ENCODE data around the gene RAB3A. TPM values are rescaled to one million over a fixed set of nuclear protein-coding genes. Genes with fewer than 3 reads are reported as not detected.
A peak's percentile ranks its signal among the peaks of the same experiment; 100 is the strongest.
"Not testable (repeated sequence)": the region's sequence is repeated elsewhere in the genome, so short reads cannot be mapped to it uniquely, and the experiment has no call there.

Gene RAB3A
- polyA plus RNA-seq, 10 donors = 2.4 to 4.3 (median 3.7) TPM

DNA sequence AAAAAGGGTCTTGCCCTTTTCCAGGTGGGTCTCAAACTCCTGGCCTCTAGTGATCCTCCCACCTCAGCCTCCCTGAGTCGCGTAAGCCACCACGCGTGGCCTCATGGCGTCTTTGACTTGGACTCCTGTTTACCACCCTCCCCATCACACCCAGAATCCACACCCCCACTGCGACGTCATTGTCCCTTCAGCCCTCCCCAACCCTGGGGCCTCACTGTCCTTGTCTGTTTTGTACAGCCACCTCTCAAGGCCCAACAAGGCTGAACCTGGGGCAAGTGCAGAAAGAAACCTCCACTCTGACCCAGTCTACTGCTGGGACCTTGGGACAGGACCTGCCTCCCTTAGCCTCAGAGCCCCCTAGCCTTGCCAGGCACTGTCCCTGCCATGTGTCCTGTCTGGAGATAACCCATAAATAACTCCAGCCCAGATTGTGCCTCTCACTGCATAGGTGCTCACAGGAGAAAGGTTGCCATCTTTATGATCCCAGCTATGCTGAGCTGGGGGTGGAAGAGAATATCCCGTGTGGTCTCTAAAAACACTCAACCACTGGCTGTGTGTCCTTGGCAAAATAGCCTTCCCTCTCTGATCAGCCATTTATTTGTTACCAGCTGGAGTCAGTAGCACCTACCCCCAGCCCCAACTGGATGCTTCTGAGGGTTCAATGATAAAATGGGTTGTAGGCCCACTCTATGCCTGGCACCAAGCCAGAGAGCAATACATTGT is 32.1 kb downstream of the RAB3A start:
- no peak for DNase-seq

- DNase-seq = peak in 1 of 3 donors; percentile 48
These were observed 33.1 kb downstream of the RAB3A start for GRCh38 chr19:18170714-18171255.

DNA sequence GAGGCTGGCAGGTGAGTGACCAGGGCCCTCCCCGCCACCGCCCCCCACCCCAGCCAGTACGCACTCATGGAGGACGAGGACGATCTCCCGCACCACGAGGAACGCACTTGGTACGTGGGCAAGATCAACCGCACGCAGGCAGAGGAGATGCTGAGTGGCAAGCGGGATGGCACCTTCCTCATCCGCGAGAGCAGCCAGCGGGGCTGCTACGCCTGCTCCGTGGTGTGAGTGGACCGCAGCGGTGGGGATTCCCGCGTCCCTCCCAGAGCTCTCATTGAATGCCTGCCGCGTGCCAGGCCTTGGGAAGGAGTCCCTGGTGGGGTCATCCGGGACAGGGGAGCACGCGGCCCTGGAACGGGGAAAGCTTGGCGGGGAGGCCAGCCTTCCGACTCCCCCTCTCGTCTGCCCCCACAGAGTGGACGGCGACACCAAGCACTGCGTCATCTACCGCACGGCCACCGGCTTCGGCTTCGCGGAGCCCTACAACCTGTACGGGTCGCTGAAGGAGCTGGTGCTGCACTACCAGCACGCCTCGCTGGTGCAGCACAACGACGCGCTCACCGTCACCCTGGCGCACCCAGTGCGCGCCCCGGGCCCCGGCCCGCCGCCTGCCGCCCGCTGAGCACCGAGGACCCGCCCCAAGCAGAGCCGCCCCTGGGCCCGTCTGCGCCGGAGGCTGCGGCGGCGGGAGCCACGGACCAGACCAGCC is 35.0 kb downstream of the RAB3A start:
- DNase-seq = no peak

DNA sequence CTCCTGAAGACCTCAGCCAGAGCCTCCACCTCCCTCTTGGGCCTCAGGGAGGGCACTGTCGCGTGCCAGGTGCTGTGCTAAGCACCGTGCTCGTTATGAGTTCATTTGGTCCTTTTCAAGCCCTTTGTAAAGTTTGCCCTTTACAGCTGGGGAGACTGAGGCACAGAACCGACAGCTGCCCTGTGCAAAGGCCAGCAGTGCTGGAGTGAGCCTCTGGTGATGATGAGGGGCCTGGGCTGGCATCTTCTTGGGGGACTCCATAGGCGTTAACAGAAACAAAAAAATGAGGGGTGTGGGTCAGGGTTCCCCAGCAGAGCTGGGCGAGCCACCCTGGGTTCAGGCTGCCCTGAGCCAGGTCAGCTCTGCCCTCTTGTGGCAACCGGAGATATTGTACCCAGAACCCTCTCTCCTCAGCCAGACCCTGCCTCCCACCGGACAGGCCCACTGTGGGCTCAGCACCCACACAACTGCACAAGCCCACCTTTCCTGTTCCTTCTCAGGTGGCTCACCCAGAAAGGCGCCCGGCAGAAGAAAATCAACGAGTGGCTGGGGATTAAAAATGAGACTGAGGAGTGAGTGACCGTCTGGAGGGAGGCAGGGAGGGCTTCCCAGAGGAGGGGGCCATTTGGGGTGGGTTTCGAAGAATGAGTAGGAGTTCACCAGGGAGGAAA is 35.7 kb downstream of the RAB3A start:
- DNase-seq = peak in 2 of 3 donors; percentile 43 to 51

- DNase-seq = no peak
These were observed 36.8 kb downstream of the RAB3A start for GRCh38 chr19:18167011-18167410.

DNA sequence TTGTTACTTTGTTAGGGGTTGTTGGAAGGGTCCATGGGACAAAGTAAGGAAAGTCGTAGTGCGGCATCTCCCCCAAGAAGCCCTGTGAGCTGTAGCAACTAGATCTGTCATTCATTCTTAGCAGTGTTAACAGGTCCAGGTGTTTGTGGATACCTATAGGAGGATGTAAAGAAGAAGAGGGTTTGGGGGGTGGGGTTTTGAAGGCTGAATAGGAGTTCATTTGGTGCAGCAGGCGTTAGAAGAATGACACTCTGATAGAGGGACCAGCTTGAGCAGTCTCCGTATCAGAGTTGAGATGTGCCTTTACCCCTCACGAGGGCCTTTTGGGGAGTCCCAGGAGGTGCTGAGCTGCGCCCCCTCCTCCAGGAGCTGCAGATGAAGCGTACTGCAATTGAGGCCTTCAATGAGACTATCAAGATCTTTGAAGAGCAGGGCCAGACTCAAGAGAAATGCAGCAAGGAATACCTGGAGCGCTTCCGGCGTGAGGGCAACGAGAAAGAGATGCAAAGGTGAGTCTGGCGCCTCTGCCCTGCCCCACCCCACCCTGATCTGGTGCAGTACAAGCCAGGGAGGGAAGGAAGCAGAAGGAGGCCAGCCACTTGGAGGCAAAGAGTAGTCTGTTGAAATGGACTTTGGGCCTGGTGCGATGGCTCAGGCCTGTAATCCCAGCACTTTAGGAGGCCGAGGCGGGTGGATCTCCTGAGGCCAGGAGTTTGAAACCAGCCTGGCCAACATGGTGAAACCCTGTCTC is 37.9 kb downstream of the RAB3A start:
- no peak for DNase-seq

GRCh38 chr19:18164072-18164471 is 39.8 kb downstream of the RAB3A start:
- DNase-seq = no peak

- DNase-seq = no peak
These were observed 42.2 kb downstream of the RAB3A start for GRCh38 chr19:18161636-18162002.

DNA sequence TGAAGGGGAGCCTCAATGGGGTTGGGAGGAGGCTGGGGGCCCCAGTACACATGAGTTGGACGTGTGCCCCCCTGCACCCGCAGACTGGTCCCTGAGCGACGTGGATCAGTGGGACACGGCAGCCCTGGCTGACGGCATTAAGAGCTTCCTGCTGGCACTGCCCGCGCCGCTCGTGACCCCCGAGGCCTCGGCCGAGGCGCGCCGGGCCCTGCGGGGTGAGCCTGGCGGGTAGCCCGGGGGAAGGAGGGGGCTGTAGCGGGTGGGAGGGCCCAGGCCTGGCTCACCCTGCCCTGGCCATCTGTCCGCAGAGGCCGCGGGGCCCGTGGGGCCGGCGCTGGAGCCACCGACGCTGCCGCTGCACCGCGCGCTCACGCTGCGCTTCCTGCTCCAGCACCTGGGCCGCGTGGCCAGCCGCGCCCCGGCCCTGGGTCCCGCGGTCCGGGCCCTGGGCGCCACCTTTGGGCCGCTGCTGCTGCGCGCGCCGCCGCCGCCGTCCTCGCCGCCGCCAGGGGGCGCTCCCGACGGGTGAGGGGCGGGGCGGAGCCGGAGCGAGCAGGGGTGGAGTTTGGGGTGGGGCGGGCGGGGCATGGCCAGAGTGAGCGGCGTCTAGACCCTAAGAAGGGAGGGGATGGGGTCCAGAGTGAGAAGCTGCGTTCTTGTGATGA is 42.7 kb downstream of the RAB3A start:
- DNase-seq = peak; percentile 54 to 78 (median 73)

GRCh38 chr19:18160493-18160970 is 43.3 kb downstream of the RAB3A start:
- DNase-seq = no peak

GRCh38 chr19:18159810-18160209 is 44.0 kb downstream of the RAB3A start:
- DNase-seq = no peak

- not testable (repeated sequence) for DNase-seq
These were observed 44.7 kb downstream of the RAB3A start for GRCh38 chr19:18159059-18159616.

GRCh38 chr19:18158467-18158866 is 45.4 kb downstream of the RAB3A start:
- DNase-seq = no peak

DNA sequence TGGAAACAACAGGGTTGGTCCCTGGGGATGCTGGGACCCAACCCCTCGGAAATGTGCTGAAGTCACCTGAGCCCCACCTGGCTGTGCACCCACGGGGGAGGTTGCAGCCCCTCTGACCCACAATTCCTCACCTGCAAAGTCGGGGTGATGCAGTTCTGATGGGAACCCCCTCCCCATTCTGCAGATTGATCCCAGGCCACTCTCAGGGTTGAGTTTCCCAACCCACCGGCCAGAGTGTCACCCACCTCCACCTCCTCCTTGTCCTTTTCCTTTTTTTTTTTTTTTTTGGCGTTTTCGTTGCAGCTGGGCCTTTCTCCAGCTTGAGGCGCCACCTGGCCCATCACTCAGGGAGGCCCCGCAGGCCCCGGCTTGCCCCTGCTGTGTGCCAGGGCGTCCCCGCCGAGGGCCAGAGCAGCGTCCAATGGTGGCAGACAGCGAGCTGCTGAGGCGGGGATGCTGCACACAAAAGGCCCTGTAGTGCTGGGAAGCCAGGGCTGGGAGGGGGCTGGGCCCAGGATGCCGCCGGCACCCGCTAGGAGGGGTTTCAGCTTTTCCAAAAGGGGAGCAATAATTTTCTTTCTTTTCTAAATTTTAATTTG is 46.3 kb downstream of the RAB3A start:
- peak; percentile 65 to 78 (median 68) for DNase-seq

DNA sequence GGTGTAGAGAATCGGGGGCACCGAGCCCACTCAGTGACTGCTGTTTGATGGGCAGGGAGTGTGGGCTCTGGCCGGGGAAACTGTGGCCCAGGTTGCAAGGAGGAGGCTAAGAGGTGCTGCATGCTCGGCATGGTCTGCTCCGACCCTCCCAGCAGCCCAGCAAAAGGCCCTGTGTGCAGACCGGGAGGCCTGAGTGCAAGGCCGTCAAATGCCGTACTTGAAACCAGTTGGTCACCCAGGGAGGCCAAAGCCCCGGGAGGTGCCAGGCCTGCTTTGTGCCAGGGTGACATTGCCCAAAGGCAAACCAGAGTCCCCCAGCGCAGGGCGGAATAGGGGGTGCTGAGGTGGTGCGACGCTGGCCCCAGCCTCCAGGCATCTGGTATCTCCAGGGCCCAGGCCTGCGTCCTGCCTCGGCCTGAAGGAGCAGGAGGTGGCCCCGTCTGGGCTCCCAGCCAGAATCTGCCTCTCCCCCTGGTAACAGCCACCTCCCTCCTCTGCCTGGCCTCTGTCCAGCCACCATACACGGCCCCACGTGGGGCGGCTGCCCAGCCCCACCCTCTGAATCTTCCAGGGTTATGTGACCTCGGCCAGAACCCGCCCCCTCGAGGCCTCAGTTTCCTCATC is 46.9 kb downstream of the RAB3A start:
- DNase-seq = peak; percentile 81 to 90 (median 84)

DNA sequence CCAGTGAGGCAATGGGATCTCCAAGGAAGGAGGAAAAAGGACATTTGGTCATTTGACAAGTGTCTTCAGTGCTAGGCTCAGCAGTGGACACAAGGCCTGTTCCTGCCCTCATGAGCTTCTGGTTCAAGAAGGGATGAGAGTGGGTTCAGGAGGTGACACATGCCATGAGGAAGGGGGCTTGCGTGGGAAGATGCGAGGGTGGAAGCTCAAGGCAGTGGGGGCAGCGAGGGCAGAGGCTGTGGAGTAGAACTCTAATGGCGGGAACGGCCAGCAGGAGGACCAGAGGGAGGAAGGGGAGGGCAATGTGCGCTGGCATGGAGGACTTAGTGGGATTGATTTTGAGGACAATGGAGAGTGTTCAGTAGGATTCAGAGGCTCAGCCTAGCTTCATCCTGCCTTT is 47.6 kb downstream of the RAB3A start:
- no peak for DNase-seq

GRCh38 chr19:18155095-18156087 is 48.5 kb downstream of the RAB3A start:
- no peak for DNase-seq

- DNase-seq = no peak
These were observed 50.2 kb downstream of the RAB3A start for GRCh38 chr19:18153556-18154134.

Measured in muscle of back (tissue), 11 donors.